Suprapubic skin (tissue), 4 donors: ENCODE data around the gene ACAA1.
"Not testable (repeated sequence)": the region's sequence is repeated elsewhere in the genome, so short reads cannot be mapped to it uniquely, and the experiment has no call there.

Experiments
- CTCF ChIP-seq, 2 donors: fragments of 200-600 bp in 1 of 2; fragments of 450-650 bp in 1 of 2; sonication (generic) in 1 of 2; IDR thresholded peaks; one replicate each; pipeline ENCODE4 v1.5.1; 2016 to 2019; ENCODE audit warnings: antibody characterized with exemption in 2 of 2, mild to moderate bottlenecking in 1 of 2, moderate library complexity in 1 of 2
- POLR2A ChIP-seq, 2 donors: fragments of 450-650 bp; IDR thresholded peaks; one replicate each; pipeline ENCODE4 v1.6.1; 2017; ENCODE audit warnings: antibody characterized with exemption in 2 of 2, mild to moderate bottlenecking in 2 of 2, moderate library complexity in 2 of 2
- POLR2AphosphoS5 ChIP-seq, 3 donors: sonication (generic); formaldehyde crosslinking; IDR thresholded peaks; one replicate each; pipeline ENCODE4 v1.6.1; 2017; ENCODE audit warnings: antibody characterized with exemption in 3 of 3

DNA sequence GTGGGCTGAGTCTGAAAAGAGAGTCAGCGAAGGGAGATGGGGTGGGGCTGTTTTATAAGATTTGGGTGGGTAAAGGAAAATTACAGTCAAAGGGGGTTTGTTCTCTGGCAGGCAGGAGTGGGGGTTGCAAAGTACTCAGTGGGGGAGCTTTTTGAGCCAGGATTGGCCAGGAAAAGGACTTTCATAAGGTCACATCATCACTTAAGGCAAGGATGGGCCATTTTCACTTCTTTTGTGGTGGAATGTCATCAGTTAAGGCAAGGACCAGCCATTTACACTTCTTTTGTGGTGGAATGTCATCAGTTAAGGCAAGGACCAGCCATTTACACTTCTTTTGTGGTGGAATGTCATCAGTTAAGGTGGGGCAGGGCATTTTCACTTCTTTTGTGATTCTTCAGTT is 53.7 kb downstream of the ACAA1 start:
- TF ChIP-seq POLR2AphosphoS5, POLR2A, CTCF (IDR thresholded peaks at IDR 0.05): not testable (repeated sequence)
